WI38 (cell line): ENCODE measurements around the gene PLD3.

Experiments
- H3K4me3 ChIP-seq: 2 replicates; pipeline ENCODE4 v1.5.1; 2011; ENCODE audit warnings: low read depth, mild to moderate bottlenecking, control low read depth, low read length
- TF ChIP-seq, protein P1 (sequence below): IDR thresholded peaks from 2 replicates; pipeline ENCODE4 v1.5.1; 2012; ENCODE audit warnings: low read depth, mild to moderate bottlenecking, control low read depth, low read length

The PLD3 gene

GRCh38 chr19:40411958-40412499 is 63.5 kb downstream of the PLD3 start:
- no peak overlapping the region for H3K4me3 ChIP-seq
- TF ChIP-seq, protein P1, sequence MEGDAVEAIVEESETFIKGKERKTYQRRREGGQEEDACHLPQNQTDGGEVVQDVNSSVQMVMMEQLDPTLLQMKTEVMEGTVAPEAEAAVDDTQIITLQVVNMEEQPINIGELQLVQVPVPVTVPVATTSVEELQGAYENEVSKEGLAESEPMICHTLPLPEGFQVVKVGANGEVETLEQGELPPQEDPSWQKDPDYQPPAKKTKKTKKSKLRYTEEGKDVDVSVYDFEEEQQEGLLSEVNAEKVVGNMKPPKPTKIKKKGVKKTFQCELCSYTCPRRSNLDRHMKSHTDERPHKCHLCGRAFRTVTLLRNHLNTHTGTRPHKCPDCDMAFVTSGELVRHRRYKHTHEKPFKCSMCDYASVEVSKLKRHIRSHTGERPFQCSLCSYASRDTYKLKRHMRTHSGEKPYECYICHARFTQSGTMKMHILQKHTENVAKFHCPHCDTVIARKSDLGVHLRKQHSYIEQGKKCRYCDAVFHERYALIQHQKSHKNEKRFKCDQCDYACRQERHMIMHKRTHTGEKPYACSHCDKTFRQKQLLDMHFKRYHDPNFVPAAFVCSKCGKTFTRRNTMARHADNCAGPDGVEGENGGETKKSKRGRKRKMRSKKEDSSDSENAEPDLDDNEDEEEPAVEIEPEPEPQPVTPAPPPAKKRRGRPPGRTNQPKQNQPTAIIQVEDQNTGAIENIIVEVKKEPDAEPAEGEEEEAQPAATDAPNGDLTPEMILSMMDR: no peak

DNA sequence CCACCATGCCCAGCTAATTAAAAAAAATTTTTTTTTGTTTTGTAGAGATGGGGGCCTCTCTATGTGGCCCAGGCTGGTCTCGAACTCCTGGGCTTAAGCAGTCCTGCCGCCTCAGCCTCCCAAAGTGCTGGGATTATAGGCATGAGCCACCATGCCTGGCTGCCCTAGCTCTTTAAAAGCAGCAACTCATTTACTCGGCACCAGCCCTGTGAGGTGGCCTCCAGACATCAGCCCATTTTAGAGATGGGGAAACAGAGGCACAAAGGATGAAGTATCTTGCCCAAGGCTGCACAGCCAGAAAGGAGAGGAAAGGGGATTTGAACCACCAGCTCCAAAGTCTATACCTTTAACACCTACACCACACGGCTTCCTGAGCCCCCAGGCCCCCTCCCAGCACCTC is 64.4 kb downstream of the PLD3 start:
- no peak overlapping the region for H3K4me3 ChIP-seq
- TF ChIP-seq, protein P1: no peak

DNA sequence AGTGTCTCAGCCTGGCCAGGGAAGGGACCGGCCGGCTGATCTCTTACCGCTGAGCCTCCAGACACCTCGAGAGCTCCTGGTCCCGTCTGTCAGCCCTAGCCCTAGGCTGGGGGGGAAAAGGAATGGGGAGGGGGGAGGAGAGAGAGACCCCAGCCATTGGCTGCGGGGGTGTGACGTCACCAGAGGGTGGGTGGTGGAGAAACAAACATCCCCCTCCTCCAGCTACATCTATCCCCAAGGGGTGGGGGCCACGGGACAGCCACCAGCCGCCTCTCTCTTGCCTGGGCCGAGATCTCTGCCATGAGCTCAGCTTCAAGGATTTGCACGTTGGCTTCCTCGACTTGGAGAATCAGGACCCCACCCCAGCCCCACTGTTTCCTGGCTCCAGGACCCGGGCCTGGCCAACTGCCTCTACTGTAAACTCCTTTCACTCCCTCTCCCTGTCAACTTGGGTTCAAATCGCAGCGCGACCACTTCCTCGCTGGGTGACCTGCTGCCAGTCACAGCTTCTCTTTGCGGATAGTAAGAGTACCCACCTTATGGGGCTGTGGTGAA is 64.9 kb downstream of the PLD3 start, which contains the start of gene PRX:
PRX (minus strand) TSS at position 88 of the 555 bp plus-strand sequence. CDS start 5,446 bp downstream, outside the sequence.
- TF ChIP-seq, protein P1: no peak
- no peak within 1 kb of the TSS for H3K4me3 ChIP-seq

DNA sequence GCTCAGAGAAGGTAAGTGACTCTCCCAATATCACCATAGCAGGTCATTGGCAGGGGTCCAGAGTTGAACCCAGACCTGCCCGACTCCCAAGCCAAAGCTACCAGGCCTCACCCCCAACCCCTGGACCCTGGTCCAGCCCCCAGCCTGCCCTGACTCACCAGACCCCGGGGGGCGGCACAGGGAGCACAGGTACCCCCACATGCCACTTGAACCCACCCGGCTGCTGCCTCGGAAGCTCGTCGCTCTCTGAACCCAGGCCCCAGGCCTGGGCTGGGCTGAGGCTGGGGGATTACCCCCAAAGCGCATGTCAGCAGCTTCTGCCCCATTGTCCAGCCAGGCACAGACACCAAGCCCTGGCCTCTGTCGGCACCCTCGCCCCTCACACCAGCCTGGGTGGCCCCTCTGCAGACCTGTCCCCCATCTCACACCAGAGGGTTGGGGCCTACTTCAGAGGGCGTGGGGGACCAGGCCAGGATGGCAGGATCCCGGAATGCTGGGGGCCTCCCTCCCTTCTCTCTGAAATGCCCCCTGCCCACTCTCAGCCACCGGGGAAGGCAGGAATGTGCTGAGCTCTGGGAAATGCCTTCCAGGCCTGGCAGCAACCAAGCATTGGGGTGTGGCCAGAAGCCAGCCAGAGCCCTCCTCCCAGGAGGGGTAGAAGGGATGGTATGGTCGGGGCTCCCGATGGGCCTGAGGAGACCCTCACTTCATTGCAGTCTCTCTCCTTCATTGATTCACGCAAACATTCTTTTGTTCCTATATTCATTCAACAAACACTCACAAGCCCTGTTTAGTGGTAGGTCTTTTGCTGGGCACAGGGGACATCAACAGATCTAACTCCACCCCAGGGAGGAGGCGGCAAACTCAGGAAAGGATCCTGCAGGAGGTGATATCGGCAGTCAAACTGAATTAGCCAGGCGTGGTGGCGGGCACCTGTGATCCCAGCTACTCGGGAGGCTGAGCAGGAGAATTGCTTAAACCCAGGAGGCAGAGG is 66.3 kb downstream of the PLD3 start:
- no peak overlapping the region for H3K4me3 ChIP-seq
- TF ChIP-seq, protein P1: no peak

DNA sequence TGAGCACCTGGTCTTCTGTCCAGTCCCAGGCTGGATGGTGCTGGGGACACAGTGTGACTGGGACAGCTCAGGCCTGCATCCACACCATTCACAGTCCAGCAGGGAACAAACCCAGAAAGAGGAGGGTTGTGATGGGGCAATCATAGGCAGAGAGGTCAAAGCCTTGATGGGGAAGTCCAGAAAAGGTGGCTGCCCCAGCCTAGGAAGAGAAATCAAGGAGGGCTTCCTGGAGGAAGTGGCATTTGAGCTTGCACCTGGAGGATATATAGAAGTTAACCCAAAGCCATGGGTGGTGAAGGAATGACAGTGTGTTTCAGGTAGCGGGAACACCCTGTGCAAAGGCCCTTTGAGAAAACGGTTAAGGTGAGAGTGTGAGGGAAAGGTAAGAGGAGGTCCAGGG is 67.3 kb downstream of the PLD3 start:
- H3K4me3 ChIP-seq: no peak overlapping the region
- TF ChIP-seq, protein P1: no peak

DNA sequence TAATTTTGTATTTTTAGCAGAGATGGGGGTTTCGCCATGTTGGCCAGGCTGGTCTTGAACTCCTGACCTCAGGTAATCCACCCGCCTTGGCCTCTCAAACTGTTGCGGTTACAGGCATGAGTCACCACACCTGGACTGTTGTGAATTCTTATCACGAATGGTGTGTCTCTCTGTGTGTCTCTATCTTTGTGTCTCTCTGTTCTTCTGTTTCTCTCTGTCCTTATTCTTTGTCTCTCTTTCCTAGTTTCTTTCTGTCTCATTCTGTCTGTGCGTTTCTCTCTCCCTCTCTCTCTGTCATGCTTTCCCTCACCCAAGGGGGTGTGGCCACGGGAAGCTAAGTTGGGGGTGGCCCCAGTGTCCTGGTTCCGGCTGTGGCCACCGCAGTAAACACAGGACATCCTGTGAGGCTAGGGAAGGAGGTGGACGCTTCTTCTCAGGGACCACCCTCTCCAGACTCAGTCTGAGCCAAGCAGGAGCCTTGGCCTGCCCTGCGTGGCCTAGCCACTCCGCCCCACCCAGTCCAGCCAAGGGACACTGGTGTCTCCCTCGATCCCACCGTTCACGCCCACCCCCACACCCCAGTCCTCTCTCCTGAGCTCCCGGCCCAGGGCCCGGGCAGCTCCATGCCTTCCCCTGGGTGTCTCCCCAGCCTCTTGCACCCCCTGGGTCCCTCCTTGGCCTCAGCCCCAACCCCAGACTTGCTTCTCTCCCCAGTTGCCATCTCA is 68.6 kb downstream of the PLD3 start:
- TF ChIP-seq, protein P1: no peak
- no peak overlapping the region for H3K4me3 ChIP-seq

- TF ChIP-seq, protein P1: no peak
- no peak overlapping the region for H3K4me3 ChIP-seq
These were observed 69.1 kb downstream of the PLD3 start for GRCh38 chr19:40417643-40417981.
